ENCODE results near the gene GMIP. TPM values are rescaled to one million over a fixed set of nuclear protein-coding genes. Genes with fewer than 3 reads are reported as not detected.

Gene GMIP
- total RNA-seq, 1 experiment from 2014 or later, result 12.4 TPM

DNA sequence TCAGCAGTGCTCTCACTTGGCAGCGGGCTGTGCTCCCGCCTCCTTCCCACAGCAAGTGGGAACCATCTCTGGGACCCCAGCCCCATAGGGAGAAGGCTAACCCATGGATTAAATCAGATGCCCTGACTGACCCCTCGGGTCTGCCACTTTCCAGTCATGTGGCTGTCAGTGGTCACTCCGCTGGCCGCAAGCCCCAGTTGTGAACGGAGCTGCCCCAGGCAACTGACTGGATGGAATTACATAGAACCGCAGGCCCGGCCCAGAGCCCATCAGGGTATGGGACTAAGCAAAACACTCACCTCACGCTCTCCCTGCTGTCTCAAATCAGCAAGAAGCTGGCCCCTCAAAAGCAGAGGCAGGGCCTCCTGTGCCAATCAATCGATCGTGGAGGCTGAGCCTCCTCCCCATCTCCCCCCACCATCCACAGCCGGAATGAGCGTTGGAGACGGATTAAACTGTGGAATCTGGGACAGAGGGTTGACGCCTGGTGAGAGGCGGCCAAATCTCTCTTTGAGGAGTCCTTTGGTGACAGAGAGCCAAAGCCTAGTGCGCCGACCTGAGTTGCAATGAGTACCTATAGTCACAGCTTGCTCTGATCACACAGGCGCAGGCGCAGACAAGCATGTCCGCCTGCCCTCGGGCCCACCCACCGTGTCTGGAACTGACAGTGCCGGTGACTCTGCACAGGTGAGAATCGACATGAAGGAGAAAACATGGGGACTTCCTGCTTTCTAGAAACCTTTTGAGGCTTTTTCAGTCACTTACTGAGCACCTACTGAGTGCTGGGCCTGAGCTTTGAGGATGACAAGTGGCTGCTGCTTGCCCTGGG is 63.7 kb downstream of the GMIP start:
- DNase-seq, result no peak

More for the DNA sequence above, 63.7 kb downstream of the GMIP start:
- H3K36me3 ChIP-seq, result no peaks in the 10 kb centered on the region
- no peaks in the 10 kb centered on the region for H3K9me3 ChIP-seq
- H3K27me3 ChIP-seq, result no peaks in the 10 kb centered on the region
- H3K4me3 ChIP-seq, result no peak overlapping the region

Other genes starting within 250 kb of the GMIP start
- 46.3 and 69.1 TPM in 2 replicates for gene GATAD2A, start 238.0 kb downstream of the GMIP start, total RNA-seq (2014; rRNA removed; shearing (Covaris generic); ENCODE audit: low replicate concordance)
- gene TSSK6, start 128.1 kb downstream of the GMIP start, total RNA-seq (2014; rRNA removed; shearing (Covaris generic); ENCODE audit: low replicate concordance), result 9.0 TPM in 1 of 2 replicates, not detected in the other
- 152 and 344 TPM in 2 replicates for gene NDUFA13, start 127.4 kb downstream of the GMIP start, total RNA-seq (2014; rRNA removed; shearing (Covaris generic); ENCODE audit: low replicate concordance)
- gene YJEFN3, start 114.7 kb downstream of the GMIP start, total RNA-seq (2014; rRNA removed; shearing (Covaris generic); ENCODE audit: low replicate concordance), result 3.1 and 4.8 TPM in 2 replicates
- gene CILP2, start 105.4 kb downstream of the GMIP start, total RNA-seq (2014; rRNA removed; shearing (Covaris generic); ENCODE audit: low replicate concordance), result 0.66 and 1.1 TPM in 2 replicates
- gene PBX4, start 25.0 kb downstream of the GMIP start, total RNA-seq (2014; rRNA removed; shearing (Covaris generic); ENCODE audit: low replicate concordance), result 2.4 and 15.5 TPM in 2 replicates
- gene LPAR2, start 15.4 kb downstream of the GMIP start, total RNA-seq (2014; rRNA removed; shearing (Covaris generic); ENCODE audit: low replicate concordance), result 0.79 TPM in 1 of 2 replicates, not detected in the other
- gene ATP13A1, start 20.0 kb upstream of the GMIP start, total RNA-seq (2014; rRNA removed; shearing (Covaris generic); ENCODE audit: low replicate concordance), result 30.6 and 70.8 TPM in 2 replicates
- gene ZNF101, start 25.2 kb upstream of the GMIP start, total RNA-seq (2014; rRNA removed; shearing (Covaris generic); ENCODE audit: low replicate concordance), result 7.1 and 18.0 TPM in 2 replicates
- 5.0 and 17.4 TPM in 2 replicates for gene ZNF14, start 89.5 kb upstream of the GMIP start, total RNA-seq (2014; rRNA removed; shearing (Covaris generic); ENCODE audit: low replicate concordance)
- gene ZNF506, start 178.1 kb upstream of the GMIP start, total RNA-seq (2014; rRNA removed; shearing (Covaris generic); ENCODE audit: low replicate concordance), result 1.0 and 9.6 TPM in 2 replicates
- gene ZNF253, start 222.2 kb upstream of the GMIP start, total RNA-seq (2014; rRNA removed; shearing (Covaris generic); ENCODE audit: low replicate concordance), result 1.1 and 4.3 TPM in 2 replicates